Progenitor cell of endocrine pancreas (in vitro differentiated cells): ENCODE results near the gene FRMD4B. TPM values are rescaled to one million over a fixed set of nuclear protein-coding genes. Genes with fewer than 3 reads are reported as not detected.

ENCODE experiments used
- DNase-seq: peaks from one replicate; pipeline ENCODE4 v3.0.0; 2021; ENCODE audit warnings: low spot score; ENCODE audit not compliant: unreplicated experiment
- H3K27ac Mint-ChIP-seq: 2 replicates; pipeline ENCODE4 v1.8.0; 2021; ENCODE audit warnings: mild to moderate bottlenecking, moderate library complexity, mixed read lengths
- H3K27me3 Mint-ChIP-seq: 2 replicates; pipeline ENCODE4 v1.8.0; 2021; ENCODE audit warnings: mixed read lengths
- H3K36me3 Mint-ChIP-seq: 2 replicates; pipeline ENCODE4 v1.8.0; 2022; ENCODE audit warnings: mixed read lengths; ENCODE audit not compliant: insufficient read depth
- H3K4me1 Mint-ChIP-seq: 2 replicates; pipeline ENCODE4 v1.8.0; 2021; ENCODE audit warnings: low read depth, mixed read lengths
- H3K4me3 Mint-ChIP-seq: 2 replicates; pipeline ENCODE4 v1.8.0; 2021; ENCODE audit warnings: low read depth, mild to moderate bottlenecking, moderate library complexity, mixed read lengths
- H3K9me3 Mint-ChIP-seq: 2 replicates; pipeline ENCODE4 v1.8.0; 2021; ENCODE audit warnings: low read depth, mixed read lengths
- CTCF ChIP-seq: fragments of 200-600 bp; sonication (generic); IDR thresholded peaks from one replicate; pipeline ENCODE4 v1.5.0; 2021; ENCODE audit warnings: antibody characterized with exemption, mild to moderate bottlenecking; ENCODE audit not compliant: unreplicated experiment
- total RNA-seq: library from RNA; stranded (reverse); gene quantifications from 2 replicates; pipeline ENCODE4 v1.2.1, GENCODE V29; 2021

FRMD4B gene
- total RNA-seq, 1 donor from 2014 or later: 41.6 TPM

- DNase-seq: no peak
- Mint-ChIP-seq H3K36me3 (no peaks in the 10 kb centered on the region), H3K9me3 (no peaks in the 10 kb centered on the region), H3K27me3 (no peaks in the 10 kb centered on the region), H3K4me1 (peaks cover 20% of the 10 kb centered on the region), H3K4me3 (no peak overlapping the region), H3K27ac (no peak overlapping the region)
- TF ChIP-seq CTCF: no peak
Observed at GRCh38 chr3:69143612-69144011, 242.3 kb downstream of the FRMD4B start.

GRCh38 chr3:69142797-69143454 lies 243.0 kb downstream of the FRMD4B start:
- Mint-ChIP-seq H3K36me3 (no peaks in the 10 kb centered on the region), H3K4me3 (no peak overlapping the region), H3K27ac (no peak overlapping the region), H3K9me3 (no peaks in the 10 kb centered on the region), H3K4me1 (peaks cover 20% of the 10 kb centered on the region), H3K27me3 (no peaks in the 10 kb centered on the region)
- no peak for DNase-seq
- no peak for TF ChIP-seq CTCF

GRCh38 chr3:69142090-69142489 lies 243.8 kb downstream of the FRMD4B start:
- no peak overlapping the region for H3K27ac Mint-ChIP-seq
- TF ChIP-seq CTCF: no peak
- no peaks in the 10 kb centered on the region for H3K9me3 Mint-ChIP-seq
- no peak for DNase-seq
- peaks cover 20% of the 10 kb centered on the region for H3K4me1 Mint-ChIP-seq
- no peaks in the 10 kb centered on the region for H3K27me3 Mint-ChIP-seq
- no peaks in the 10 kb centered on the region for H3K36me3 Mint-ChIP-seq
- H3K4me3 Mint-ChIP-seq: no peak overlapping the region

GRCh38 chr3:69141313-69141712 lies 244.6 kb downstream of the FRMD4B start:
- Mint-ChIP-seq H3K4me1 (peaks cover 20% of the 10 kb centered on the region), H3K27me3 (no peaks in the 10 kb centered on the region), H3K27ac (no peak overlapping the region), H3K36me3 (no peaks in the 10 kb centered on the region), H3K4me3 (no peak overlapping the region), H3K9me3 (no peaks in the 10 kb centered on the region)
- DNase-seq: no peak
- no peak for TF ChIP-seq CTCF

- DNase-seq: no peak
- H3K27ac Mint-ChIP-seq: no peak overlapping the region
- H3K27me3 Mint-ChIP-seq: no peaks in the 10 kb centered on the region
- H3K36me3 Mint-ChIP-seq: no peaks in the 10 kb centered on the region
- H3K4me3 Mint-ChIP-seq: no peak overlapping the region
- no peak for TF ChIP-seq CTCF
- H3K9me3 Mint-ChIP-seq: no peaks in the 10 kb centered on the region
- H3K4me1 Mint-ChIP-seq: peaks cover 3% of the 10 kb centered on the region
Observed at GRCh38 chr3:69137412-69137811, 248.5 kb downstream of the FRMD4B start.
